CD4-positive, alpha-beta T cell (primary cell): ENCODE results near the gene TMPRSS11B. TPM values are rescaled to one million over a fixed set of nuclear protein-coding genes. Genes with fewer than 3 reads are reported as not detected.

Experiments used
- ATAC-seq: fragments of 200-7000 bp; cut with Tn5 transposase; one replicate; pipeline ENCODE4 v1.10.0; 2022; ENCODE audit warnings: mild to moderate bottlenecking; ENCODE audit not compliant: poor library complexity
- CTCF ChIA-PET: fragments of 350-600 bp; sonication (Branson Sonifier 250); formaldehyde crosslinking; loops from one replicate; lab custom pipeline; 2021; ENCODE audit warnings: antibody characterized with exemption, inconsistent platforms; lab: Charles Lee
- POLR2A ChIA-PET: fragments of 350-600 bp; sonication (Branson Sonifier 250); formaldehyde crosslinking; loops from one replicate; lab custom pipeline; 2021; ENCODE audit warnings: antibody characterized with exemption, inconsistent platforms; lab: Charles Lee
- DNase-seq, 14 experiments: peaks; one replicate each; pipeline ENCODE4 v3.0.0-alpha.2; 2013 to 2020; ENCODE audit warnings: mixed read lengths in 2 of 14
- H3K27ac ChIP-seq, 2 donors: one replicate each; pipeline versions ENCODE4 v1.5.1 to v1.7.0; 2013; ENCODE audit warnings: low read length in 2 of 2, low read depth in 1 of 2, mild to moderate bottlenecking in 1 of 2
- H3K27me3 ChIP-seq, 2 experiments: 1 replicate in 1 of 2; 2 replicates in 1 of 2; pipeline versions ENCODE4 v1.6.1 to v1.7.0; 2013; ENCODE audit warnings: low read length in 2 of 2, control low read depth in 1 of 2, mild to moderate bottlenecking in 1 of 2, moderate library complexity in 1 of 2; ENCODE audit not compliant: insufficient read depth in 2 of 2, control insufficient read depth in 1 of 2
- H3K36me3 ChIP-seq: one replicate; pipeline ENCODE4 v1.6.1; 2013; ENCODE audit warnings: low read length, control low read depth; ENCODE audit not compliant: insufficient read depth
- H3K4me1 ChIP-seq: one replicate; pipeline ENCODE4 v1.6.1; 2013; ENCODE audit warnings: low read length, control low read depth; ENCODE audit not compliant: insufficient read depth
- H3K4me3 ChIP-seq: one replicate; pipeline ENCODE4 v1.5.1; 2013; ENCODE audit warnings: mild to moderate bottlenecking, low read length, moderate library complexity
- H3K9me3 ChIP-seq, 2 experiments: 1 replicate in 1 of 2; 2 replicates in 1 of 2; pipeline versions ENCODE4 v1.6.1 to v1.7.0; 2013; ENCODE audit warnings: low read length in 2 of 2, mild to moderate bottlenecking in 2 of 2, control low read depth in 1 of 2, moderate library complexity in 1 of 2; ENCODE audit not compliant: control insufficient read depth in 1 of 2, insufficient read depth in 1 of 2
- H3K27ac Mint-ChIP-seq: one replicate; pipeline ENCODE4 v1.8.0; 2020; ENCODE audit warnings: mixed read lengths
- H3K27me3 Mint-ChIP-seq: one replicate; pipeline ENCODE4 v1.8.0; 2021; ENCODE audit warnings: mixed read lengths
- H3K36me3 Mint-ChIP-seq: one replicate; pipeline ENCODE4 v1.8.0; 2021; ENCODE audit warnings: low read depth, mixed read lengths
- H3K4me1 Mint-ChIP-seq: one replicate; pipeline ENCODE4 v1.8.0; 2021; ENCODE audit warnings: low read depth, mixed read lengths
- H3K4me3 Mint-ChIP-seq: one replicate; pipeline ENCODE4 v1.8.0; 2020; ENCODE audit warnings: mild to moderate bottlenecking, mixed read lengths
- H3K9me3 Mint-ChIP-seq: one replicate; pipeline ENCODE4 v1.8.0; 2020; ENCODE audit warnings: mixed read lengths
- CTCF ChIP-seq: fragments of 200-600 bp; IDR thresholded peaks from one replicate; pipeline ENCODE4 v1.8.0; 2022; ENCODE audit warnings: antibody characterized with exemption, mild to moderate bottlenecking
- intact Hi-C, 2 experiments: fragments of 100-400 bp; cut with DNase I in 1 of 2; cut with micrococcal nuclease in 1 of 2; formaldehyde crosslinking; loops; one replicate each; pipeline versions ENCODE4 v1.15.1 to v1.9.0; 2023 to 2025; cut with DNase I, micrococcal nuclease
- polyA plus RNA-seq, 2 donors: library from polyadenylated mRNA; unstranded; fragments of 120-200 nt; gene quantifications; one replicate each; pipeline ENCODE4 v1.2.1, GENCODE V29; 2013
- total RNA-seq, 174 experiments: library from RNA in 2 of 174; stranded (reverse) in 2 of 174; gene quantifications; one replicate each; pipeline ENCODE4 v1.2.3 and lab custom pipeline; 2021 to 2026

TMPRSS11B gene
- total RNA-seq (not detected), total RNA-seq (lab: John Stamatoyannopoulos, UW) (0 to 0.20 (median 0) reads per million in 172 experiments)
- not detected for polyA plus RNA-seq (2013, experiment 1 of 2)
- polyA plus RNA-seq (2013, experiment 2 of 2), result not detected

GRCh38 chr4:68245594-68245993 is at the start of gene TMPRSS11B:
TSS of gene TMPRSS11B (minus strand) at chr4:68245694. CDS start at chr4:68245558, 136 bp downstream.
- POLR2A ChIA-PET, result no interaction called here
- no peak within 1 kb of the TSS for H3K4me3 ChIP-seq
- CTCF ChIA-PET, result no interaction called here
- Mint-ChIP-seq H3K4me3 (no peak within 1 kb of the TSS), H3K4me1 (no peaks in the 10 kb centered on the region), H3K36me3 (no peaks in the 10 kb centered on the region), H3K27me3 (peaks cover 3% of the 10 kb centered on the region), H3K27ac (no peak within 1 kb of the TSS), H3K9me3 (no peaks in the 10 kb centered on the region)
- ATAC-seq, result no peak
- no peaks in the 10 kb centered on the region for H3K27me3 ChIP-seq
- no peak for TF ChIP-seq CTCF
- intact Hi-C loops, result no loop called here
- DNase-seq, result no peak
- H3K36me3 ChIP-seq, result no peaks in the 10 kb centered on the region
- H3K4me1 ChIP-seq, result no peaks in the 10 kb centered on the region
- H3K9me3 ChIP-seq, result no peaks in the 10 kb centered on the region
- no peak within 1 kb of the TSS for H3K27ac ChIP-seq

- Mint-ChIP-seq H3K4me3 (no peak overlapping the region), H3K9me3 (peaks cover 5% of the 10 kb centered on the region), H3K27me3 (peaks cover 9% of the 10 kb centered on the region), H3K36me3 (no peaks in the 10 kb centered on the region), H3K4me1 (no peaks in the 10 kb centered on the region), H3K27ac (no peak overlapping the region)
- intact Hi-C loops, result no loop called here
- no peak for DNase-seq
- TF ChIP-seq CTCF, result no peak
- no peak overlapping the region for H3K4me3 ChIP-seq
- no peak for ATAC-seq
- no peaks in the 10 kb centered on the region for H3K4me1 ChIP-seq
- H3K9me3 ChIP-seq, result peaks cover 0 to 3% of the 10 kb centered on the region in 2 experiments
- H3K27ac ChIP-seq, result no peak overlapping the region
- H3K27me3 ChIP-seq, result no peaks in the 10 kb centered on the region
- H3K36me3 ChIP-seq, result no peaks in the 10 kb centered on the region
- CTCF ChIA-PET, result no interaction called here
- POLR2A ChIA-PET, result no interaction called here
Observed at GRCh38 chr4:68291256-68291655, 45.8 kb upstream of the TMPRSS11B start.

- no peaks in the 10 kb centered on the region for H3K36me3 Mint-ChIP-seq
- H3K27ac ChIP-seq, result no peak overlapping the region
- H3K27me3 Mint-ChIP-seq, result peaks cover 6% of the 10 kb centered on the region
- CTCF ChIA-PET, result no interaction called here
- H3K4me3 Mint-ChIP-seq, result no peak overlapping the region
- peaks cover 5% of the 10 kb centered on the region for H3K9me3 Mint-ChIP-seq
- no peaks in the 10 kb centered on the region for H3K27me3 ChIP-seq
- H3K4me1 Mint-ChIP-seq, result no peaks in the 10 kb centered on the region
- intact Hi-C loops, result no loop called here
- no peaks in the 10 kb centered on the region for H3K36me3 ChIP-seq
- peaks cover 0 to 3% of the 10 kb centered on the region in 2 experiments for H3K9me3 ChIP-seq
- no peak overlapping the region for H3K4me3 ChIP-seq
- no peak for ATAC-seq
- TF ChIP-seq CTCF, result no peak
- H3K4me1 ChIP-seq, result no peaks in the 10 kb centered on the region
- DNase-seq, result no peak
- POLR2A ChIA-PET, result no interaction called here
- H3K27ac Mint-ChIP-seq, result no peak overlapping the region
Observed at GRCh38 chr4:68288393-68288740, 42.9 kb upstream of the TMPRSS11B start.
